Epidermal melanocyte (primary cell): ENCODE measurements around the gene DCTN3.
"Not testable (repeated sequence)": the region's sequence is repeated elsewhere in the genome, so short reads cannot be mapped to it uniquely, and the experiment has no call there.

Experiments
- DNase-seq: peaks from one replicate; pipeline ENCODE4 v3.0.0; 2011; ENCODE audit warnings: low spot score; ENCODE audit not compliant: insufficient read length

DCTN3 gene

GRCh38 chr9:34647084-34647403, 26.7 kb upstream of the DCTN3 start:
- no peak for DNase-seq

GRCh38 chr9:34646211-34647083, 26.2 kb upstream of the DCTN3 start, which contains the start of gene GALT:
TSS of gene GALT (plus strand) at chr9:34646675. CDS start at chr9:34646705, 30 bp downstream.
- DNase-seq: peak; percentile 93

GRCh38 chr9:34644766-34645314, 24.5 kb upstream of the DCTN3 start:
- no peak for DNase-seq

- no peak for DNase-seq
These were observed 22.4 kb upstream of the DCTN3 start for GRCh38 chr9:34642679-34643078.

GRCh38 chr9:34639322-34639721, 19.0 kb upstream of the DCTN3 start:
- DNase-seq: not testable (repeated sequence)

GRCh38 chr9:34638138-34638445, 17.8 kb upstream of the DCTN3 start:
- no peak for DNase-seq

GRCh38 chr9:34637356-34638137, 17.3 kb upstream of the DCTN3 start, which contains the start of gene SIGMAR1:
TSS of gene SIGMAR1 (minus strand) at chr9:34637787. CDS start at chr9:34637697, 90 bp downstream.
- DNase-seq: peak; percentile 89

- DNase-seq: no peak
These were observed 16.6 kb upstream of the DCTN3 start for GRCh38 chr9:34636791-34637355.

- DNase-seq: no peak
These were observed 15.3 kb upstream of the DCTN3 start for GRCh38 chr9:34635556-34635955.

- DNase-seq: no peak
These were observed 14.4 kb upstream of the DCTN3 start for GRCh38 chr9:34634551-34635248.

- peak; percentile 85 for DNase-seq
These were observed 13.7 kb upstream of the DCTN3 start for GRCh38 chr9:34633851-34634550.

- DNase-seq: no peak
These were observed 12.9 kb upstream of the DCTN3 start for GRCh38 chr9:34633166-34633565.

GRCh38 chr9:34630402-34631154, 10.3 kb upstream of the DCTN3 start:
- no peak for DNase-seq

GRCh38 chr9:34629491-34629808, 9.2 kb upstream of the DCTN3 start:
- DNase-seq: no peak

GRCh38 chr9:34628656-34629490, 8.6 kb upstream of the DCTN3 start, which contains the start of gene ARID3C:
TSS of gene ARID3C (minus strand) at chr9:34629066. CDS start at chr9:34628014, 1,052 bp downstream.
- DNase-seq: no peak

GRCh38 chr9:34627716-34628655, 7.7 kb upstream of the DCTN3 start:
- no peak for DNase-seq

- DNase-seq: no peak
These were observed 4.8 kb upstream of the DCTN3 start for GRCh38 chr9:34625186-34625486.

GRCh38 chr9:34624475-34625185, 4.3 kb upstream of the DCTN3 start:
- no peak for DNase-seq
